Left ventricle myocardium inferior (tissue), 1 donor: ENCODE results near the gene PFDN1. TPM values are rescaled to one million over a fixed set of nuclear protein-coding genes. Genes with fewer than 3 reads are reported as not detected.
A peak's percentile ranks its signal among the peaks of the same experiment; 100 is the strongest.

Experiments used
- DNase-seq: peaks from one replicate; pipeline ENCODE4 v3.0.0-alpha.2; 2020
- H3K27ac ChIP-seq: fragments of 200-600 bp; replicated peaks from 2 replicates; pipeline ENCODE4 v1.8.0; 2021
- H3K27me3 ChIP-seq: fragments of 200-600 bp; 2 replicates; pipeline ENCODE4 v1.8.0; 2021; ENCODE audit warnings: low read depth
- H3K36me3 ChIP-seq: fragments of 200-600 bp; 2 replicates; pipeline ENCODE4 v1.8.0; 2021
- H3K4me1 ChIP-seq: fragments of 200-600 bp; 2 replicates; pipeline ENCODE4 v1.8.0; 2021
- H3K4me3 ChIP-seq: fragments of 200-600 bp; 2 replicates; pipeline ENCODE4 v1.8.0; 2021; ENCODE audit warnings: mild to moderate bottlenecking, moderate library complexity
- H3K9me3 ChIP-seq: fragments of 200-600 bp; replicated peaks from 2 replicates; pipeline ENCODE4 v1.8.0; 2021
- intact Hi-C: fragments of 100-400 bp; cut with micrococcal nuclease; formaldehyde crosslinking; loops from one replicate; pipeline ENCODE4 v1.11.0; 2022
- total RNA-seq: library from RNA; stranded (reverse); fragmentation: NEBNext Ultra II Directional; extraction: Animal tissue kit (Norgen Biotek cat#: 25700); gene quantifications from one replicate; pipeline ENCODE4 v1.2.1, GENCODE V29; 2021
- TF ChIP-seq, protein P1 (sequence below): fragments of 200-600 bp; IDR thresholded peaks from 2 replicates; pipeline ENCODE4 v1.8.0; 2021; ENCODE audit warnings: antibody characterized with exemption, mild to moderate bottlenecking, borderline replicate concordance
- donor health status: DM: no; HTN: yes; CAD: no; lungs with severe emphysema.

The PFDN1 gene
- total RNA-seq, 1 donor from 2014 or later = 68.7 TPM

DNA sequence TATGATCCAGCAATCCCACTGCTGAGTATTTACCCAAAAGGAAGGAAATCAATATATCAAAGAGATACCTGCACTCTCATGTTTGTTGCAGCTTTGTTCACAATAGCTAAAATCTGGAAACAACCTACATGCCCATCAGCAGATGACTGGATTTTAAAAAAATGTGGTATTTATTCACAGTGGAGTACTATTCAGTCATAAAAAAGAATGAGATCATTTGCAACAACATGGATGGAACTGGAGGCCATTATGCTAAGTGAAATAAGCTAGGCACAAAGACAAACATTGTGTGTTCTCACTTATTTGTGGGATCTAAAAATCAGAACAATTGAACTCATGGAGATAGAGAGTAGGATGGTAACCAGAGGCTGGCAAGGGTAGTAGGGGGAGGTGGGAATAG lies 94.8 kb downstream of the PFDN1 start:
- Histone ChIP-seq H3K27me3 (no peaks in the 10 kb centered on the region), H3K27ac (no peak overlapping the region), H3K4me3 (no peak overlapping the region), H3K36me3 (no peaks in the 10 kb centered on the region), H3K9me3 (no peaks in the 10 kb centered on the region), H3K4me1 (peaks cover 22% of the 10 kb centered on the region)
- TF ChIP-seq, protein P1, sequence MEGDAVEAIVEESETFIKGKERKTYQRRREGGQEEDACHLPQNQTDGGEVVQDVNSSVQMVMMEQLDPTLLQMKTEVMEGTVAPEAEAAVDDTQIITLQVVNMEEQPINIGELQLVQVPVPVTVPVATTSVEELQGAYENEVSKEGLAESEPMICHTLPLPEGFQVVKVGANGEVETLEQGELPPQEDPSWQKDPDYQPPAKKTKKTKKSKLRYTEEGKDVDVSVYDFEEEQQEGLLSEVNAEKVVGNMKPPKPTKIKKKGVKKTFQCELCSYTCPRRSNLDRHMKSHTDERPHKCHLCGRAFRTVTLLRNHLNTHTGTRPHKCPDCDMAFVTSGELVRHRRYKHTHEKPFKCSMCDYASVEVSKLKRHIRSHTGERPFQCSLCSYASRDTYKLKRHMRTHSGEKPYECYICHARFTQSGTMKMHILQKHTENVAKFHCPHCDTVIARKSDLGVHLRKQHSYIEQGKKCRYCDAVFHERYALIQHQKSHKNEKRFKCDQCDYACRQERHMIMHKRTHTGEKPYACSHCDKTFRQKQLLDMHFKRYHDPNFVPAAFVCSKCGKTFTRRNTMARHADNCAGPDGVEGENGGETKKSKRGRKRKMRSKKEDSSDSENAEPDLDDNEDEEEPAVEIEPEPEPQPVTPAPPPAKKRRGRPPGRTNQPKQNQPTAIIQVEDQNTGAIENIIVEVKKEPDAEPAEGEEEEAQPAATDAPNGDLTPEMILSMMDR = no peak
- intact Hi-C loops = no loop called here
- no peak for DNase-seq

- TF ChIP-seq, protein P1 = no peak
- no peaks in the 10 kb centered on the region for H3K36me3 ChIP-seq
- no peaks in the 10 kb centered on the region for H3K9me3 ChIP-seq
- H3K27me3 ChIP-seq = no peaks in the 10 kb centered on the region
- no peak overlapping the region for H3K27ac ChIP-seq
- peaks cover 24% of the 10 kb centered on the region for H3K4me1 ChIP-seq
- intact Hi-C loops = no loop called here
- DNase-seq = no peak
- H3K4me3 ChIP-seq = no peak overlapping the region
Measured at GRCh38 chr5:140207250-140207964, 95.5 kb downstream of the PFDN1 start.

GRCh38 chr5:140205952-140206351 lies 96.9 kb downstream of the PFDN1 start:
- TF ChIP-seq, protein P1 = no peak
- Histone ChIP-seq H3K4me3 (no peak overlapping the region), H3K27ac (peak overlapping the region; percentile 75), H3K9me3 (no peaks in the 10 kb centered on the region), H3K4me1 (peaks cover 30% of the 10 kb centered on the region), H3K36me3 (no peaks in the 10 kb centered on the region), H3K27me3 (no peaks in the 10 kb centered on the region)
- intact Hi-C loops = no loop called here
- DNase-seq = no peak

DNA sequence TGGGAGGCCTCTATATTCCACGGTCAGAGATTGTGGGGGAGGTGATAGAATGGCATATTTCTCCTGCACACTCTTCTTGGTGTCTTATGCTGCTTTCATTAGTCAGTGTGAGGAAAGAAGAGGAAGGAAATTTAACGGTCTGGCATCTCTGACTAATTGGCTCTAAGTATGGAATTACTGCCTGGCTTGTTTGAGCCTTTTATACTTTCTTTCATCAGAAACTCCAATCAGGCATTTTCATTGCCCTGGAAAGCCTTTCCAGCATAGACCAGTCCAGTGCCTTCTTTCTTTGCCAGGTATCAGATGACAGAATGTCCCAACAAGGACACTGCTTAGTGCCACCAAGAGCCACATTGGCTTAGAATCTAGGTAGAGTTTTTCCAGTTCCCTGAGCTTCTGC lies 97.7 kb downstream of the PFDN1 start:
- H3K27me3 ChIP-seq = no peaks in the 10 kb centered on the region
- intact Hi-C loops = no loop called here
- no peak for DNase-seq
- H3K27ac ChIP-seq = peak overlapping the region; percentile 75
- no peaks in the 10 kb centered on the region for H3K9me3 ChIP-seq
- no peaks in the 10 kb centered on the region for H3K36me3 ChIP-seq
- H3K4me1 ChIP-seq = peaks cover 30% of the 10 kb centered on the region
- H3K4me3 ChIP-seq = no peak overlapping the region
- TF ChIP-seq, protein P1 = no peak

DNA sequence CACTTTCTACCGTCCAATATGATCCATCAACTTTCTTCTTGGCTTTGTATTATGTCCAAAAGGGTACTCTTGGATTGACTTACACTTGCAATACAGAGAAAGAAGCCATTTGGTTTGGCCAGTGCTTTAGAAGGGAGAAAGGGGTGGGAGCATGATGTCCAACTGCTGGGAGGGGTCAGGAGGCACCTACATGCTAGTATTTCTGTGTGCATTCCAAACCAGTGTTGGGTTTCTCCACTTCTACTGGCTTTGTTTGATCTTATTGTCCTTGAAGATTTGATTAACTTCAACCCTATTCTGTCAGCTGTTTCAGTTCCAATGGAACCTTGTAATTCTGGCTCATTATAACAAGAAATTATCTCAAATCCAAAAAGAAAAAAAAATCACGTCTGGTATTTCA lies 100.3 kb downstream of the PFDN1 start:
- no peak overlapping the region for H3K27ac ChIP-seq
- no peak for DNase-seq
- intact Hi-C loops = no loop called here

More for the DNA sequence above, 100.3 kb downstream of the PFDN1 start:
- H3K4me3 ChIP-seq = no peak overlapping the region
- H3K4me1 ChIP-seq = peaks cover 30% of the 10 kb centered on the region
- H3K36me3 ChIP-seq = no peaks in the 10 kb centered on the region
- TF ChIP-seq, protein P1 = no peak
- H3K27me3 ChIP-seq = no peaks in the 10 kb centered on the region
- no peaks in the 10 kb centered on the region for H3K9me3 ChIP-seq
